Activated naive CD4-positive, alpha-beta T cell treated with Interleukin-2 at 50 U/mL for 16 hours (primary cell): ENCODE results near the gene PLET1.
"Not testable (repeated sequence)": the region's sequence is repeated elsewhere in the genome, so short reads cannot be mapped to it uniquely, and the experiment has no call there.

Experiments
- DNase-seq: peaks from one replicate; pipeline ENCODE4 v3.0.0-alpha.2; 2020

PLET1 gene

GRCh38 chr11:112200252-112200651 lies 60.4 kb downstream of the PLET1 start:
- DNase-seq = no peak

GRCh38 chr11:112199101-112199500 lies 61.6 kb downstream of the PLET1 start:
- not testable (repeated sequence) for DNase-seq
